H1 (cell line): ENCODE measurements around the gene GJA10. TPM values are rescaled to one million over a fixed set of nuclear protein-coding genes. Genes with fewer than 3 reads are reported as not detected.

ENCODE experiments used
- BCL11A ChIP-seq, 2 experiments: IDR thresholded peaks; one replicate each; pipeline ENCODE4 v1.6.1; 2011; ENCODE audit warnings: low read depth in 2 of 2, low read length in 2 of 2, mild to moderate bottlenecking in 2 of 2
- CBX8 ChIP-seq: fragments of 300-800, 300-1000 bp; sonication (generic); IDR thresholded peaks from 2 replicates; pipeline ENCODE4 v1.7.1; 2016; ENCODE audit warnings: low read depth, low read length, borderline replicate concordance
- CHD1 ChIP-seq: IDR thresholded peaks from 2 replicates; pipeline ENCODE4 v1.6.1; 2012; ENCODE audit warnings: low read depth, low read length, improper control_type of control experiment
- ZNF274 ChIP-seq: IDR thresholded peaks from 2 replicates; pipeline ENCODE4 v1.7.0; 2012; ENCODE audit warnings: low read length, borderline replicate concordance; ENCODE audit errors: extremely low read depth
- polyA plus RNA-seq, 7 experiments: library from polyadenylated mRNA; depleted of rRNA in 3 of 7; stranded (reverse) in 5 of 7; unstranded in 2 of 7; fragments of >200 nt in 5 of 7; fragments of 200-250 nt in 2 of 7; gene quantifications; 1 replicate in 5 of 7; 2 replicates in 1 of 7; 4 replicates in 1 of 7; pipeline versions ENCODE4 v1.2.1 to v1.2.3, GENCODE V29; 2011 to 2013; ENCODE audit warnings: missing spikeins in 2 of 7, mixed read lengths in 2 of 7
- total RNA-seq: library from RNA; stranded (reverse); fragmentation: NEBNext Ultra II Directional; extraction: Animal tissue kit (Norgen Biotek cat#: 25700); gene quantifications from 2 replicates; pipeline ENCODE4 v1.2.1, GENCODE V29; 2021

The GJA10 gene
- total and polyA plus RNA-seq, 2 of the 8 experiments (the other 6 are each of a cell fraction or from before 2014, with no cell fraction given), result 0.21 TPM; not detected in 1

DNA sequence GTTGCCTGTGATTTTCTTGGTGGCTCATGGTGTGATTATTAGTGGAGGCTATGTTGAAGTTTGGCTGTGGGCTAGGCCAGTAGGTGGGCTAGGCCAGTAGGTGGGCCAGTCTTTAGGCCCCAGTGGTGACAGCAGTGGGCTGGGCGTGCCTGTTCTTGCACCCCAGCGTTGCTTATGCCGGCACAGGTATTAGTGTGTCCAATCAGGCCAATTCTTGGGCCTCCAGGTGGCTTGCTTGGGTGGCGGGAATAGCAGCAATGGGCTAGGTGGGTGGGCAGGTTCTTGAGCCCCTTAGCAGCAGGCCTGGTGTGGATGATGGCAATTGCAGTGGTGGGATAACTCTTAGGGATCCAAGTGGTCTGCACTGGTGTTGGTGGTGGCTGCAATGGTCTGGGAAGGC lies 22.9 kb downstream of the GJA10 start (continued):
- TF ChIP-seq BCL11A (IDR thresholded peaks at IDR 0.05; ENCODE audit: low read depth in 2 of 2, low read length in 2 of 2), result no peak
- TF ChIP-seq CBX8, result no peak
- TF ChIP-seq ZNF274, result no peak
- no peak for TF ChIP-seq CHD1
- TF ChIP-seq, all 59 proteins: peak for 0
